GM06990 (cell line): Measurements from ENCODE around the gene CAPN10.

Source experiments
- DNase-seq: peaks from one replicate; pipeline ENCODE4 v3.0.0-alpha.2; 2011; ENCODE audit not compliant: insufficient read length; ENCODE audit errors: extremely low read depth
- H3K27me3 ChIP-seq: replicated peaks from 2 replicates; pipeline ENCODE4 v1.6.0; 2011; ENCODE audit warnings: low read length; ENCODE audit not compliant: control insufficient read depth, insufficient read depth
- H3K36me3 ChIP-seq: 2 replicates; pipeline ENCODE4 v1.5.1; 2011; ENCODE audit warnings: low read length; ENCODE audit not compliant: control insufficient read depth, insufficient read depth
- H3K4me3 ChIP-seq: replicated peaks from 2 replicates; pipeline ENCODE4 v1.5.1; 2011; ENCODE audit warnings: low read depth, mild to moderate bottlenecking, control low read depth, low read length
- TF ChIP-seq, protein P1 (sequence below): IDR thresholded peaks from 2 replicates; pipeline ENCODE4 v1.5.1; 2011; ENCODE audit warnings: low read length, control low read depth, mild to moderate bottlenecking, inconsistent platforms; ENCODE audit not compliant: insufficient read depth, poor library complexity, severe bottlenecking

The CAPN10 gene

DNA sequence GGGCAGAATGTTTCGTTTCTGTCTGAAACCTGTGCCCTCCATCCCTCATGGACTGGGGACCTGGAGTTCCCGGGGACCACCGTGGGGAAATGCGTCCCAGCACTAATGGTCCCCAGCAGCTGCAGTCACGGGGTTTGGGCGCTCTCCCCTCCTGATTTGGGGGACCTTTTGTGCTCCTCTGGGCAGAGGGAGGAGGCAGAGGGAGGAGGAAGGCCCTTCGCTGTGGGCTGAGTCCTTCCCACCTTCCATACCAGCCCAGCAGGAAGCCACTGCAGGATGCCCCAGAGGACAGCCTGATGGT, 41.9 kb downstream of the CAPN10 start:
- Histone ChIP-seq H3K27me3 (no peaks in the 10 kb centered on the region), H3K36me3 (no peaks in the 10 kb centered on the region), H3K4me3 (no peak overlapping the region)
- no peak for DNase-seq
- TF ChIP-seq, protein P1, sequence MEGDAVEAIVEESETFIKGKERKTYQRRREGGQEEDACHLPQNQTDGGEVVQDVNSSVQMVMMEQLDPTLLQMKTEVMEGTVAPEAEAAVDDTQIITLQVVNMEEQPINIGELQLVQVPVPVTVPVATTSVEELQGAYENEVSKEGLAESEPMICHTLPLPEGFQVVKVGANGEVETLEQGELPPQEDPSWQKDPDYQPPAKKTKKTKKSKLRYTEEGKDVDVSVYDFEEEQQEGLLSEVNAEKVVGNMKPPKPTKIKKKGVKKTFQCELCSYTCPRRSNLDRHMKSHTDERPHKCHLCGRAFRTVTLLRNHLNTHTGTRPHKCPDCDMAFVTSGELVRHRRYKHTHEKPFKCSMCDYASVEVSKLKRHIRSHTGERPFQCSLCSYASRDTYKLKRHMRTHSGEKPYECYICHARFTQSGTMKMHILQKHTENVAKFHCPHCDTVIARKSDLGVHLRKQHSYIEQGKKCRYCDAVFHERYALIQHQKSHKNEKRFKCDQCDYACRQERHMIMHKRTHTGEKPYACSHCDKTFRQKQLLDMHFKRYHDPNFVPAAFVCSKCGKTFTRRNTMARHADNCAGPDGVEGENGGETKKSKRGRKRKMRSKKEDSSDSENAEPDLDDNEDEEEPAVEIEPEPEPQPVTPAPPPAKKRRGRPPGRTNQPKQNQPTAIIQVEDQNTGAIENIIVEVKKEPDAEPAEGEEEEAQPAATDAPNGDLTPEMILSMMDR = no peak

DNA sequence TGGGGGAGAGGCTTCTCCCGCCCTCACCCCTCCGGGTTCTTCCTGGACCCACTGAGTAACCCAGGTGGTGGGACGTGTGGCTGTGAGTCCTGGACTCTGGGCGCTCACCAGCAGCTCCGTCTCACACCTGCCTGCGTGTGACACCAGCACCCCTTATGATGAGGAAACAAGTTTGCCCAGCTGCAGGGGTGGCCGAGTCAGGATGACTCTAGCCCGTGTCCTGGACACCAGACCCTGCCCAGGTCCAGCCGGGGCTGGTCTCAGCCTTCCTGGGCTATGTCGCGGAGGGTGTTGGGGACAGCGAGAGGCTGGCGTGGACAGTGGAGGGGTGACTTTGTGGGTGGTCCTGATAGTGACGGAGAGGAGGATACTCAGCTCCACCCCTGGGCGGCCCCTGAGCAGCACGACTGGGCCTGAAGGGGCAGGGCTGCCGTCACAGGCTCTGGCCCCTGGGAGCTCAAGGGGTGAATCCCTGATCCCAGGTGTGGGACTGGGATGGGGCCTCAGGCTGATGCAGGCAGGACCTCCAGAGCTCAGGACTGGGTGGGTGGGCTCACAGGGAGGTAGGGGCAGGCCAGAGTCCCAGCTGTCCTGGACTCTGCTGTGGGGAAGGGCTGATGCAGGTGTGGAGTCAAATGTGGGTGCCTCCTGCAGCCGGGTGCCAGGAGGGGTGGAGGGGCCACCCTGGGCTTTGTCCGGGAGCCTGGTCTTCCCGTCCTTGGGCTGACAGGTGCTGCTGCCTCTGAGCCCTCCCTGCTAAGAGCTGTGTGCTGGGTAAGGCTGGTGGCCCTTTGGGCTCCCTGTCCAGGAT, 42.5 kb downstream of the CAPN10 start:
- Histone ChIP-seq H3K36me3 (no peaks in the 10 kb centered on the region), H3K4me3 (no peak overlapping the region), H3K27me3 (no peaks in the 10 kb centered on the region)
- no peak for DNase-seq
- TF ChIP-seq, protein P1 = no peak

GRCh38 chr2:240629619-240629967, 43.1 kb downstream of the CAPN10 start:
- Histone ChIP-seq H3K36me3 (no peaks in the 10 kb centered on the region), H3K4me3 (no peak overlapping the region), H3K27me3 (no peaks in the 10 kb centered on the region)
- TF ChIP-seq, protein P1 = no peak
- no peak for DNase-seq

DNA sequence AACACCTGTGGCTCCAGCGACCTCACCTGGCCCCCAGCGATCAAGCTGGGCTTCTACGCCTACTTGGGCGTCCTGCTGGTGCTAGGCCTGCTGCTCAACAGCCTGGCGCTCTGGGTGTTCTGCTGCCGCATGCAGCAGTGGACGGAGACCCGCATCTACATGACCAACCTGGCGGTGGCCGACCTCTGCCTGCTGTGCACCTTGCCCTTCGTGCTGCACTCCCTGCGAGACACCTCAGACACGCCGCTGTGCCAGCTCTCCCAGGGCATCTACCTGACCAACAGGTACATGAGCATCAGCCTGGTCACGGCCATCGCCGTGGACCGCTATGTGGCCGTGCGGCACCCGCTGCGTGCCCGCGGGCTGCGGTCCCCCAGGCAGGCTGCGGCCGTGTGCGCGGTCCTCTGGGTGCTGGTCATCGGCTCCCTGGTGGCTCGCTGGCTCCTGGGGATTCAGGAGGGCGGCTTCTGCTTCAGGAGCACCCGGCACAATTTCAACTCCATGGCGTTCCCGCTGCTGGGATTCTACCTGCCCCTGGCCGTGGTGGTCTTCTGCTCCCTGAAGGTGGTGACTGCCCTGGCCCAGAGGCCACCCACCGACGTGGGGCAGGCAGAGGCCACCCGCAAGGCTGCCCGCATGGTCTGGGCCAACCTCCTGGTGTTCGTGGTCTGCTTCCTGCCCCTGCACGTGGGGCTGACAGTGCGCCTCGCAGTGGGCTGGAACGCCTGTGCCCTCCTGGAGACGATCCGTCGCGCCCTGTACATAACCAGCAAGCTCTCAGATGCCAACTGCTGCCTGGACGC, 43.6 kb downstream of the CAPN10 start:
- no peak overlapping the region for H3K4me3 ChIP-seq
- no peaks in the 10 kb centered on the region for H3K27me3 ChIP-seq
- DNase-seq = no peak
- TF ChIP-seq, protein P1 = no peak
- H3K36me3 ChIP-seq = no peaks in the 10 kb centered on the region

DNA sequence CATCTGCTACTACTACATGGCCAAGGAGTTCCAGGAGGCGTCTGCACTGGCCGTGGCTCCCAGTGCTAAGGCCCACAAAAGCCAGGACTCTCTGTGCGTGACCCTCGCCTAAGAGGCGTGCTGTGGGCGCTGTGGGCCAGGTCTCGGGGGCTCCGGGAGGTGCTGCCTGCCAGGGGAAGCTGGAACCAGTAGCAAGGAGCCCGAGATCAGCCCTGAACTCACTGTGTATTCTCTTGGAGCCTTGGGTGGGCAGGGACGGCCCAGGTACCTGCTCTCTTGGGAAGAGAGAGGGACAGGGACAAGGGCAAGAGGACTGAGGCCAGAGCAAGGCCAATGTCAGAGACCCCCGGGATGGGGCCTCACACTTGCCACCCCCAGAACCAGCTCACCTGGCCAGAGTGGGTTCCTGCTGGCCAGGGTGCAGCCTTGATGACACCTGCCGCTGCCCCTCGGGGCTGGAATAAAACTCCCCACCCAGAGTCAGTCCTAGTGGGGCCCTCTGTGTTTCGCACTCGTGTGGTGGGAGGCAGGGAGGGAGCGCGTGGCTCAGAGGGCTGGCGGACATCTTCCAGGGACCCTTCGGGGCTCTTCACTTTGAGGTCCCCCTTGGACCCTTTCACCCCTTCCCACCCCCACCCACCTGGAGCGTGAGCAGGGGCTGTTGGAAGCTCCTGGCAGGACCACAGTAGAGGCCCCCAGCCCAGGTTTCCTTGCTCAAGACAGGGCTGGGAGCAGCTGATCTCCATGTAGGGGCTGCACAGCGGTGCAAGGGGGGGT, 44.4 kb downstream of the CAPN10 start:
- no peak for DNase-seq
- TF ChIP-seq, protein P1 = no peak
- no peak overlapping the region for H3K4me3 ChIP-seq
- H3K36me3 ChIP-seq = no peaks in the 10 kb centered on the region
- no peaks in the 10 kb centered on the region for H3K27me3 ChIP-seq
